DMS 273 (cell line): ENCODE data around the gene SFN.
A peak's percentile ranks its signal among the peaks of the same experiment; 100 is the strongest.
"Not testable (repeated sequence)": the region's sequence is repeated elsewhere in the genome, so short reads cannot be mapped to it uniquely, and the experiment has no call there.

Experiments used
- DNase-seq: peaks from one replicate; lab custom pipeline; 2025; ENCODE audit not compliant: unreplicated experiment; lab: John Stamatoyannopoulos, UW

SFN gene

DNA sequence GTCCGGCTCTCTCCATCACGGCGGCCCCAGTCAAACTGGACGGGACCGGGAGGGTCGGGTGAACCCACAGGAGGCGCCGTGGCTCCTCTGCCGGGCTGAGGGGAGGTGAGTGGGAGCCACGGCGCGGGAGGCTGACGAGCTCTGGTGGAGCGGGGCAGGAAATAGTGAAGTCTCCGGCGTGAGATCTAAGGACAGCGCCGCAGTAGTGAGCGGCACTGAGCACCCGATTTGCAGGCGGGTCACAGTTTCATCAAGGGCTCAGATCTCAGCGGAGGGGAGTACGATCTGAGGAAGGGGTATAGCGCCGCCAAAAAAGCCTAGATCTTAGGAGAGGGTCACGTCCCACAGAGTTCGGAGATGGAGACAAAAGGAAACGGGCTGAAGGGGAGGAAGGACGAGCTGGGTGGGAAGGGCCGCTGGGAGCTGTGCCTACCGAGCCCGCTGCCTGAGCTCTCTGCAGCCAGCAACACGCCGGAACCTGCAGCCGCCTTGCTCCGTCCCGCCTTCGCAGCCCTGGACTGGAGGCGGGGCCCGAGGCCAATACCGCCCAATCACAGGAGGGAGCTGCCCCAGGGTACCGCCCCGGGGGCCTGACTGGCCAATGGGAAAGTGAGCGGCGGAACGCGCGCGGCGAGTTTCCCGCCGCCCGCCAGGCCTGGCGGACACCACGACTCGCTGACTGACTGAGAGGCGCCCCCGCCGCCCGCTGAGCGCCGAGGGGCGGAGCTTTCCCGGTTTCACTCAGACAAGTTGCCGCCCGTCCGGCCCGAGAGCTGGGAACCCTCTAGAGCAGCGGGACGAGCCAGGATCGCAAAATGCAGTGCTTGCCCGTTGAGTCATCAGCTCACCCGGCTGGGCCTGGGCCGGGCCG lies 1.9 kb downstream of the SFN start:
- peak; percentile 99 for DNase-seq

DNA sequence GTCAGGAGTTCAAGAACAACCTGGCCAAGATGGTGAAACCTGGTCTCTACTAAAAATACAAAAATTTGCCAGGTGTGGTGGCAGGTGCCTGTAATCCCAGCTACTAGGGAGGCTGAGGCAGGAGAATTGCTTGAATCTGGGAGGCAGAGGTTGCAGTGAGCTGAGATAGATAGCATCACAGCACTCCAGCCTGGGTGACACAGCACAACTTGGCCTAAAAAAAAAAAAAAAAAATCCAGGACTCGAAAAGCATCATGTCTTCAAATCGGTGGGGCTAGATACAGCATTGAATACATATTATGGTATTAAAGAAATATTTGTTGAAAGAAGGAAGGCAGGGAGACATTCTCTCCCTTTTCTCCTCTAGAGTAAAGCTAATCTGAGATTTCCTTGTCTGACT lies 10.1 kb downstream of the SFN start:
- not testable (repeated sequence) for DNase-seq

DNA sequence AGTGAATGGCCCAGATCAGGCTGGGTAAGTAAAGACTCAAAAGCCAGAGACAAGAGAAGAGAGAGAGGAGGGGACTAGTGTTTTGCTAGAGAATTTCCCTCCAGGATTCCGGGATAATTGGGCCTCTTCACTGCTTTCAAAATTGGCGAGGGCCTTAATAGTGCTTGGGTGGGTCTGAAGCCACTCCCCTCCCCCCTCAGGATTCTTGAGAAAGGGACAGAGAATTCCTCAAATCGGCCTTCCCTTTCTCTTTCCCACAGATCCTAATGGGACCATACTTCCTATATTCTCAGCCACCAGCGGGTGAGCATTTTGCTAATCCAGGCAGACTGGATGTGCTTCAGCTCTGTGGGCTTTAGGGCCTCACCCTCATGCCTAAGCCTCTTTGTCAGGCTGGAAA lies 11.9 kb downstream of the SFN start:
- DNase-seq: no peak

DNA sequence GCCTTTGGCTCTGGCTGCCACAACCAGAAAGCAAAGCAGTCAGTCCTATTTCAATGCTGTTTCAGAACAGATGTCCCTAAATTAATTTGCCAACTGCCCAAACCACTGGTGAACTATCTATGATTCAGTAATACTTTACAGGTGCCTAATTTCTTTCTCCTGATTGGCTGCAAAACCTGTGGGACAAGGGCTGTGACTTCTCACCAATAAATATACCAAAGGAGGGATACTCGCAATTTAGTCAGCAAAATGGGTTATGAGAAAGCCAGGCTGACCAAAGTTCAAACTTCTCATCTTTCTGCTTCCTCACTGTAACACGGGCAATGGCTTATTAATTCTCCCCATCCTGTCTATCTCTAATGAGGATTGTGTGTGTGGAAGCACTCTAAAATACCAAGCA lies 14.4 kb downstream of the SFN start:
- DNase-seq: no peak

DNA sequence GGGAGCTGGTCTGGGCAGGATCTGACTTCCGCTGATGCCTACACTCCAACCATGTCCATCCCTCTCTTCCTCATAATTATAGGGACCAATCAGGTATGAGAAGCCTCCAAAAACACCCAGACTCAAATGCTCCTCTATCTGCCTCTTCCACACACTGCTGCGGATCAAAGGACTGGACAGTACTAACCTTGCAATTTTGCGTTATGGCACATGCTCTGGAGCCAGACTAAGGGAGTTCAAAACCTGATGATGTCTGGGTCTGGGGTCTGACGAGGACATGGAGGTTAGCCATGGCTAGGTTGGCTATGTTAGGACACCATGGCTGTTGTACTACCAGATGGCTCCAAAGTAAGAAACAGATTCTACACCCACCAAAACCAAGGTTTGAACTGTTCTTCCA lies 16.8 kb downstream of the SFN start:
- no peak for DNase-seq

DNA sequence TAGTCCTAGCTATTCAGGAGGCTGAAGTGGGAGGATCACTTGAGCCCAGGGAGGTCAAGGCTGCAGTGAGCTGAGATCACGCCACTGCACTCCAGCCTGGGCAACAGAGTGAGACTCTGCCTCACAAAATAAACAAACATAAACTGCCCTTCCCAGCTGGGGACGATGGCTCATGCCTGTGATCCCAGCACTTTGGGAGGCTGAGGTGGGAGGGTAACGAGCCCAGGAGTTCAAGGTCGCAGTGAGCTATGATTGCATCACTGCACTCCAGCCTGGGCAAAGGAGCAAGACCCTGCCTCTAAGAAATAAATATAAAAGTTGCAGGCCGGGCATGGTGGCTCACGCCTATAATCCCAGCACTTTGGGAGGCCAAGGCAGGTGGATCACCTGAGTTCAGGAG lies 18.7 kb downstream of the SFN start:
- not testable (repeated sequence) for DNase-seq

DNA sequence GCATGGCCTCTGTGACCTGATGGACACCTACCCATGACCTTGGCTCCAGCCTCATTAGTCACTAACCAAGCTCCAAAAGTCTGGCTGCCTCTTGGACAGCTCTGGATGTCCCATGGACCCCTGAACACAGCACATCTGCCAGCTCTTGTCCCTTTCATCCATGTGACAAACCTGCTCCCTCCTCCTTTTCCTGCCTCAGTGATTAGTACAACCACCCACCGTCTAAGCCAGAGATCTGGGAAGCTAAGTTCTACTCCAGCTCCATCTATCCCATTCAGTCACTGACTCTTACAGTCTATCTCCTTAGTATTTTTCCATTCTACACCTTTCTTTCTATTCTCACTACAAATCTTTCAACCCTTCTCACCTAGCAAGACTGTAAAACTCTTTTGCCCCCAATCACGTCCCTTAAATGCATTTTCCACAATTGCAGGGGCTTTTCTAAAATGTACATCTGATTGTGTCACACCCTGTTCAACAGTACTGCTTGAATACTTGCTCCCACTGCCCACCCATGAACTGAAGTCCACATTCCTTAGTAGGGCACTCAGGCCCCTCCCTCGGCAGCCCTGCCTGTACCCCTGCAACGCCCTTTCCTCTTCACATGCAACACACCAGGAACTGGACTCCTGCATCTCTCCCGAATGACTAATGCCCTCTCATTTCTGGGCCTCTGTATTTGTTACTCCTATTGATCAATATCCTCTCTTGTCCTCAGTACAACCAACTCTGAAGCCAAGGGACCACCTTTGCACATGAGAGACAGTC lies 19.9 kb downstream of the SFN start:
- DNase-seq: no peak

DNA sequence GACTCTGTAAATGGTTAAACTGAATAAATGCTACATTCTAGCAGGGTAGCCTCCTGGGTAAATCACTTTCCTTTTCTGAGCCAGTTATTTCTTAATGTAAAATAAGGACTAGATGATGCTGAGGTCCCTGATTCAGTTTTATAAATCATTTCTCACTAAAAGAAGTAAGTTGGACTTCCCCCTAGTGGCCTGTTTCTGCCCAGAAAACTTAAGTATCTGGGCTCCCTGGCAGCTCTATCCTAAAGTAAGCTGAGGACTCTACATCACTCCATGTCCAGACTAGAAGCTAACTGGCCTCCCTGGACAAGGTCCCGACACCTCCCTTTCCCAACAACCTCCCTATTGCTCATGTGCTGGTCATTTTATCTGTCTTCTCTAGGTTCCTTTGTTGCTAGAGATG lies 24.2 kb downstream of the SFN start:
- DNase-seq: peak; percentile 58

DNA sequence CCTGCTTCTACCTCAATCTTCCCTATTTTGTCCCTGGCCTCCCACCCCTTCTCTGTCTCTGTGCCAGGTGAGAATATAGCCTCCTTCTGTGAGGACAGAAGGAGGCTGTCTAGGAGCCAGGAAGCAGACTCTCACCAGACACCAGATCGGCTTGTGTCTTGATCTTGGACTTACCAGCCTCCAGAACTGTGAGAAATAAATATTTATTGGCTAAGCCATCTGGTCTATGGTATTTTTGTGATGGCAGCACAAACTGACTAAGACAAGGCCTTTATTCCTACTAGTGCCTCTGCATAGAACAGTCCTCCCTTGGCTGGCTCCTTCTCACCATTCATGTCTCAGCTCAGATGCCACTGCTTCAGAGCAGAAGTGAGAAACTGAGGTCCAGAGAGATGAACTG lies 25.3 kb downstream of the SFN start:
- DNase-seq: peak; percentile 41

DNA sequence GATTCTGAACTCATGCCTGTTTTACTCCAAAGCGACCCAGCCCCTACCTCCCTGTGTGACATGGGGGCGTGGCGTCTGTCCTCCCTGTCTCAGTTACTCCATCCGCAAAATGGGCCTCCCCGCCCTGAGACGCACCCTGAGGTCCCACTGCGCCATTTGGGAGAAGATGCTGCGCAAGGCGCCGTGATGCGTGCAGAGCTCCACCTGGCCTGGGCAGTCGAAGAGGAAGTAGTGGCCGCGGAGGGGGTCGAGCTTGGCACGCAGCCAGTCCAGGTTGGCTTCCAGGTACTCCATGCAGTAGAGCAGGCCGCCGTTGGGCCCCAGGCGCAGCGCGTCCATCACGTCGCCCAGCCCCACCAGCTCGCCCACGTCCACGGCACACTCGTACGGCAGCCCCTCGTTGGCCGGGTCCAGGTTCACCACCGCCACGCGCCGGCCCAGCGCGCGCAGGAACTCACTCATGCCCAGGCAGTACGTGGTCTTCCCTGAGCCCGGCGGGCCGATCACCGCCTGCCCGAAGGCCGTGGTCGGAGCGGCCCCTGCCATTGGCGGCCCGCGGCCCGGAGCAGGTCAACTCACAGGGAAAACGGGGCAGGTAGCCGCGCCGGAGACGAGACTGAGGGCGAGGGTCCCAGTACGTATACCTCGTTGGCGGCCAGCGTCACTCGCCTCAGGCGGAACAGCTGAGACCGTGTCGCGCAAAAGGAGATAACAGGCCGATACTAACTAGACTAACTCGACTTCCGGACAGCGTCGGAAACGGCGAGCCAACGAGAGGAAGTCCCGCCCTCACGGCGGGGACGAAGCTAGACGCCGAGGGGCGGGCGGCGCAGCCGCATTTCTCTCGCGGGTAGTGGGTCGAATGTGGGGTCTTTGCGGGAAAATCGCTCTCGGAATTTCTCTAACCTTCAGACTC lies 26.9 kb downstream of the SFN start, which contains the start of gene GPN2:
Gene GPN2, minus strand, starts transcription at position 733 of the 916 bp plus-strand sequence. Its CDS starts 187 bp downstream, at position 546.
- DNase-seq: peak; percentile 89

DNA sequence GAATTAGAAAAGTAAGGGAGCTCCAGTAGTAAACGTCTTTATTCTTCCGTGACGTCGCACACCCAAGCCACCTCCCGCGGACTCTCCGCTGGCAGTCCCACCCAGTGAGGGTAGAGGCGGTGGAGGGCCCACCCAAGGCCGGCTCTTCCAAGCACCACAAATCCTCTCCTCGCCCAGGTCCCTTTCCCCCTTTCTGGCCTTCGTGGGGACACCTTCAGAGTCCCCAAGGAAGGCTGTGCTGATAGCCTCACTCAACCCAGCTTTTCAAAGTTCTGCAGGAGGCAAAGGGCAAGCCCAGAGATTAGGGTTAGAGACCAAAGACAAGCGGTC lies 27.5 kb downstream of the SFN start:
- DNase-seq: no peak

DNA sequence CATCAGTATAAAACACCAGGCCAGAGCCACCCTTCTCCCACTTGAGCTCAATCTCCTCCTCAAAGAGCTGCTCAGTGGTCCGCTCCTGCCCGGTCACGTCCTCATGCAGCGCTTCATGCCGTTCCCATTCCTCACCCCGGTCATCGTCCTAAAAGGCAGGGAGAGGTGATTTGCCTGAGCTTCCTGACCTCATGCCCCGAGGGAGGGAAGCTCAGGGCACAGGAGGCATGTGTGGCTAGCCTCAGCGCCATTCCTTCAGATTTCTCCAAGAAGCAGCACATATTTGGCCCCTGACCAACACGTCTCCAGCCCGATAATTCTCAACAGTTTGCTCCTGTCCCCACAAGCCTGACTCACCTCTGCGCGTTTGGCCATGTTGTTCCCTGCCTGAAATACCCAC lies 31.3 kb downstream of the SFN start:
- DNase-seq: no peak

DNA sequence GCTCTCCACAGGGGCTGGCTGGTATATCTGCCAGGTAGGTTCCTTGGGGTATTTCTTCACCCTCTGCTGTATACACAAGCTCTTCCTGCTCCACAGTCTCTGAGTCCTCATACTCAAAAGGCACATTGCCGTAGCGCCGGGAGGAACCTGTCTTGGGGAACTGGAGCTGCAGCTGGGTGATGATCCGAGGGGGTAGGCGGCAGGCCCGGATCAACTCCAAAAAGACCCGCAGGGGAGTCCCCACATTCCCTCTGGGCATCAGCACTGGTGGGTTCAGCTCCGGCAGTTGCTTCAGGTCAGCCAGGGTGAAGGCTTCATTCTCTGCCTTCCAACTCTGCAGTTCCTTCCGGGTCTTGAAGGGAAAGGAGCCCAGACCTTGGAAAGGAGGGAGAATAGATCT lies 34.4 kb downstream of the SFN start:
- DNase-seq: no peak

DNA sequence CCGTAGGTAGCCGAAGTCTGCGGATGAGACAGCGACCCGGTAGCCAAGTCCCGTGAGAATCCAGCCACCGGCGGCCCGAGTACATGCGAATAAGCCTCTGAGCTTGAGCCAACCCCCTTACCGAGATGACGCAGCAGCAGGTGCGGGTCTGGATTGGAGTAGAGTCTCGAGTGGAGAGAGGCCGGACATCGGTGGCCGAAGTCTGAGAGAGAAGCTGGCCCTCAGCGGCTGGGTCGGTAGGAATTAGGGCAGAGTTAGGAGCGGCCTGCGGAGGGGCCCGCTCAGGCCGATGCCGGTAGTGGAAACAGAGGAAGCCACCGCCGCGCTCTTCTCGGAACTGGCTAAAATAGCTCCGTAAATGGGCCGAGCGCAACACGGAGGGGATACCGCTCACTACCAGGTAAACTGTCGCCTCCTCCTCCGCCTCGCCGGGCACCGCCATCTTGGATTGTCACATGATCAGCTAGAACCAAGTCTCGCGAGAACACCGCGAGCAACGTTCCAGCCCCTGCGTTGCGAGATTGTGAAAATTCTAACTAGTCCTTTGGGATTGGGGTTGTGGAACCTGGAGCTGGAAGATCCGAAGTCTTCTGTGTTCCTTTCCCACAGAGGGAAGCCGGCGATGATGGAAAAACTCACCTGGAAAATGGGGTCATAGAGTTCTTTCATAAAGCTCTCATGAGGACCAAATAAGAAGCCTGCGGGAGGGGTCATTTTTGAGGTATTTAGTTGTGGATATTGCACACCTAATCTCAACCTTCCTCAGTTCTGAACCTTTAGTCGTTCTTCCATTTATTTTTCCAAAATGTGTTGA lies 37.3 kb downstream of the SFN start, which contains the start of gene GPATCH3:
Gene GPATCH3, minus strand, starts transcription at position 467 of the 814 bp plus-strand sequence. Its CDS starts 25 bp downstream, at position 442.
- peak; percentile 97 for DNase-seq

DNA sequence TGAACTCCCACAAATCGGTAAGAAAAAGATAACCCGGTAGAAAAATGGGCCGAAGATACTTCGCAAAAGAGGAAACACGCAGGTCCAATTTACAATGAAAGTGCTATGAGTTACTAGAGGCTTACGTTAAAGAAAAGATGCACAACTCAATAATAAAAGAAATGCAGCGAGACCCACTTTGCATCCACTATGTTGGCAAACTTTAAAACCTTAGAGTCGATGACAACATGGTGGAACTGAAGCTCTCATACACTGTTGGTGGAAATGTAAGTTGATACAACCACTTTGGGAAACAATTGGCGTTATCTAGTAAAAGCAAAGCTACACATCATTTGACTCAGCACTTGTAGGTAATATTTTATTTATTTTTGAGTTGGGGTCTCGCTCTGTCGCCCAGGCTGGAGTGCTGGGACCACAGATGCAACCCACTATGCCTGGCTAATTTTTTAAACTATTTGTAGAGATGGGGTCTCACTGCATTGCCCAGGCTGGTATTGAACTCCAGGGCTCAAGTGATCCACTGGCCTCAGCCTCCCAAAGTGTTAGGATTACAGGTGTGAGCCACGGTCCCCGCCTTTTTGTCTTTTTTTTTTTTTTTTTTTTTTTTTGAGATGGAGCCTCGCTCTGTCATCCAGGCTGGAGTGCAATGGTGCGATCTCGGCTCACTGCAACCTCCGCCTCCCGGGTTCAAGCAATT lies 38.0 kb downstream of the SFN start:
- DNase-seq: no peak

DNA sequence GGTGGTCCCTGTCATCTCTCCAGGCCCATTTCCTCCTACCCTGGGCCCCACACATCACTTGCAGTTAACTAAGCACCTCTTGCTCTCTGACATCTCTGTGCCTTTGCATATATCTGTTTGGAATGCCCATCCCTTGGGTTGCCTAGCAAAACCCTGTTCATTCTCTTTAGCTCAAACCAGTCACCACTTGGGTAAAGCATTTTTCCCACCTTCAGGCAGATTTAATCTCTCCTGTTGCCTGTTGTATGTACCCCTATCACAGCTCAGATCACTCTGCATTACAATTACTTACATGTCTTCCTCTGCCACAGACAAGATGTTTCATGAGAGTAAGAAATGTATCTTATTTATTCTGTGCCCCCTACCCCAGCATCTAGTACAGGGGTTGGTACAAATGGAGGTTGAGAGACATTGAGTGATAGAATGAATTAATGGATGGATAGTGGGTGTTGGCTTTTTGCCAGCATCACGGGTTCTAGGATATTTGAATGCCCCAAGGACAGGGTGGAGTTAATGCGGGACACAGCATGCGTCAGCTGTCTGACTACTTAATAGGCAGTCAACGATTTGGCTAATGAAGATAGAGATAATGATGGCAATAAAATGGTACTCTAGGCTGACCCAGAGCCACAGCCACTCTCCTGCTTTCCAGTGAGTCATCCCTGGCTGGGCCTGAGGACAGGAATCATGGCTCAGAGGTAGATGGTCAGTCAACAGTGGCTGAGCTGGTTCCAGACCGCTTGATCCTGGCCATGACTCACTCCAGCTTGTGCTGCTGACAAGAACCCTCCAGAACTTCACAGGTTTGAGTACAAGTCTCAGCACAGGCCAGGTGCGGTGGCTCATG lies 44.3 kb downstream of the SFN start:
- no peak for DNase-seq

DNA sequence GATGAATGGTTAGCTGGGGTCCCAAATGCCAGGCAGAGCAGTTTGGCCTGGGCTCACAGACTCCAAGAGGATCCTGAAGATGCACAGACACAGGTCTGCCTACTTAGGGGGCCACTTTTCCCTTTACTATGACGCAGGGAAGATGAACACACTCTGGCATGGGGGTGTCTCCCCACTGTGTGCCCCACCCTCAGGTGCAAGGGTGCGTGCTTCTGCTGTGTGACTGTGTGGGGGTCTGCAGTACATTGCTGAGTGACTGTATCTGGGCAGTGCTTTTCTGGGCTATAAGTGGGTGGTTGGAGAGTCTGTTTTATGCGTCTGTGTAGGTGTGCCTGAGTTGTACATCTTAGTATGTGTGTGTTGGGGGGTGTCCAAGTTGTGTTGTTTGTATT lies 47.0 kb downstream of the SFN start:
- DNase-seq: no peak

DNA sequence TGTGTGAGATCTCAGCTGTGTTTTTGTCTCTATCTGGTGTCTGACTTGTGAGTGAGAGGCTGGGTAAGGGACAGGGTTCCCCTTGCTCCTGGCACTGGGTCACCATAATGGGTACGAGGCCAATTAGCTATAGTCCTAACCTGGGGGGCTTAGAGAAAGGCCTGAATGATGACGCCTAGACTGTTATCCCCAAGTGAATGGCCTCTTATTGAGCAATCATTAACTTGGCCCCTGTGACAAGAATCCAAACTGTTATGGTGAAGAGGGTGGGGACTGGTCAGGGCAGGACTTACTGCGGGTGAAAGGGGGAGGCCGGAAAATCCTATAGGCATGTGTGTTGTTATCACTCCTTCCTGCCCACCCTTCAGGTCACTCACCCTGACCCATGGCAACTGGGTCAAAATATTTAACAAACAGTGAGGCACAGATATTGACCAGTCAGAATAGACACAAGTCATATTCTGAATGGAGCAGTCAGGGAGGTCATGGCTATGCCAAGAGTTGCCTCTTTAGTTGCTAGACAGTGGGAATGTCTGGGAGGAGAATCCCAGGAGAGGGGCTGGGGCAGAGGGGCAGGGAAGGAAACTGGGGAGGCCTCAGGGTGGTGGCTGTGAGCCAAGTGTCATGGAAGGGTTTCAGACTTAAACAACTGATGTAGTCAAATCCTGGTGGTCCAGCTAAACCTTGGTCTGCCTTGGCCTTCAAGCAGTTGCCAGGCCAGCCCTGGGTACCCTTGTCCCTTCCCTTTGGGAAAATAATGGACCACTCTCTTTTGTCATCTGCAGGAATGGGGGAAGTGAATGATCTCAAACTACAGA lies 47.6 kb downstream of the SFN start:
- no peak for DNase-seq
